NOMO-1 treated with DMSO at 0.1 percent for 48 hours (cell line): ENCODE results near the gene TOR4A.
A peak's percentile ranks its signal among the peaks of the same experiment; 100 is the strongest.

Experiments used
- DNase-seq: peaks from one replicate; lab custom pipeline; 2025; ENCODE audit not compliant: unreplicated experiment; lab: John Stamatoyannopoulos, UW

The TOR4A gene

DNA sequence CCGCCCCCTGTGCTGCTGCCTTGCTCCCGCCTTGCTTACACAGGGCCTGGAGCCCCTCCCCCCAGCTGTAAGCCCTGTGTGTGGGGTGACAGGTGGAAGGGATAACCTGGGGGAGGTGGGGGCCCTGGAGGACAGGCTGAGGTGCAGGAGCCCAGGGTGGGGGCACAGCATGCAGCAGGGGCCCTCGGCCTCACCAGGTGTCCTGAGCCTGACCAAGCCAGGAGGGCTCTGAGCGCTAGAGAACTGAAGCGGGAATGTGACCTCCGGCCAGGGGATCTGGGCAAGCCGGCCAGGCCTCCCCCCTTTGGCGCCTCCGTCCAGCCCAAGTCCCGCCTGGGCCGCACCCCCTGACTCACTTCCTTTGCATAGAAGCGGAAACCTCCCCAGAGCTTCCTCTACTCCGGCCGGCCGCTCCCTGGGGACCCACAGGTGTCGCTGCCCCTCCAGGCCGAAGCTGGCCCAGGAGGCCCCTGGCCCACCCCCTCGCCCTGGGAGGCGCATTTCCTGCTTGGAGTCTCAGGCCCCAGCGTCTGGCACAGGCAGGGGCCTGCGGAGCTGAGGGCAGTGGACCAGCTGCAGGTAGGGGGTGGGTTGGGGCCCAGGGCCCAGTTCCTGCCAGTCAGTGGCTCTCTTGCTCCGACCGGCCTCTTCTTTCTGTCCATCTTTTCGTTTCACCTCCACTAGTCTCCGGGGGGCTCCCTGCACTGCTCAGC lies at the start of gene TOR4A:
TOR4A (plus strand) TSS at position 398 of the 713 bp plus-strand sequence. CDS start 964 bp downstream, outside the sequence.
- DNase-seq: peak; percentile 96

DNA sequence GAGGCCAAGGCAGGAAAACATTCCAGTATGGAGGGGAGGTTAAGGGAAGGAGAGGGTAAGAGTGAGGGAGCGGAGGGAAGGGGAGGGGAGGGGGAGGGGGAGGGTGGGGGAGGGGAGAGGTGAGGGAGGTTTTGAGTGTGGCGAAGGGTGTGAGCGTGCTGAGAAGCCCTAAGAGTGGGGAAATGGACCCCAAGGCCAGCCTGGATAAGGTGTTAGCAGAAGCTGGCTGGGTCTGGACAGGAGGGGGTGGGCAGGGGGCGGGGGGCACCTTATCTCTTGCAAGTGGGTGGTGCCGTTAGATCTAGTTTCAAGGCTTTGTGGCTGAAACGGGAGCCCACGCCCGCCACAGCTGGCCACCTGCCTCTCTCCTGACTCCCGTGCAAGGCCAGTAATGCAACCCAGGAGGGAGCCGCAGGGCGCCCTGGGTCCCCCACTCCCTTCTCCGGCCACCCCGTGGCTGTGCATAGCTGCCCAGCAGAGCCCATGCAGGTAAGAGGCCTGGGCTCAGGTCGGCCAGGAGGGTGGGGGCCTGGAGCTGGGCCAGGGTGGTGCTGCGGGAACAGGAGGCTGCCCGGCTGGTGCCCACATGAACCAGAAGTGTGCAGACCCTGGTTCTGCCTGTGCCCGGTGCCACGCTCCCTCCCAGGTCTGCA lies 49.5 kb upstream of the TOR4A start:
- no peak for DNase-seq

GRCh38 chr9:137228506-137228967 lies 49.0 kb upstream of the TOR4A start:
- no peak for DNase-seq

DNA sequence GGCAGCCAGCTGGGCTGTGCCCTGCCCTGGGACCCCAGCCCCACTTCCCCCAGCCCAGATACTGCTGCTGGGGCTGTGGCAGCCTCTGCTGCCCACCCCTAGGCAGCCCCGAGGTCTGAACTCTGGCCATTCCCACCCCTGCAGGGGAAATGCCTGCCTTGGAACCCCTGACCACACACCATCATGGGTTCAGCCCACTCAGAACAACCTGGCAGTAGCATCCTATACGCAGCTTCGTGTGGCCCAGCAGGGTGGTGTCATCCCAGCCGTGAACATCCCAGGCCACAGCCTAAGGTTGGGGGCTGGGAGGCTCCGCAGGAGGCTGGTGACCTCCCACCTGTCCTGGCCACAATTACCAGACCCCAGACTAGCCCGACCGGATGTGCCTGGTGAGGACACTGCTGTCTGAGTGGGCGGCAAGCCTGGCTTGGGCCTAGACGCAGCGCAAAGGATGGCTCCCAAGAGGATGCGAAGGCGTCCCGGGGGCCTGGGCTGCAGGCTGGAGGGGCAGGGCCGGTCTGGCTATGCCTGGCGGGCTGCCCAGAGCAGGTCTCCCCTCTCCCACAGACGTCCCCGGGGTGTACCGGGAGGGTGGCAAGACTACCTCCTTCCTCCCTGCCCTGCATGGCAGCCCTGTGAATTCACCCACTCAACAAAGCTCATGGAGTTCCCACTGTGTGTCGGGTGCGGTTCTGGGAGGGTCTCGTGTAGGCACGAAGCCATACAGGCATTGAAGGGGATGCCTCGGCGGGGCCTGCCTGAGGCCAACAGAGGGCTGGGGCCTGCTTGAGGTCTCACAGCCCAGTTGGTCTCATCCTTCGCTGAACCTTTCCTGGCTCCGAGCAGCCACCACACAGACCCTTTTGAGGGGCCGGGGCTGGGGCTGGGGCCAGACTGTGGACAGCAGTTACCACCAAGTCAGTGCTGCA lies 48.3 kb upstream of the TOR4A start:
- no peak for DNase-seq

- no peak for DNase-seq
Observed at GRCh38 chr9:137229903-137230704, 47.4 kb upstream of the TOR4A start.

DNA sequence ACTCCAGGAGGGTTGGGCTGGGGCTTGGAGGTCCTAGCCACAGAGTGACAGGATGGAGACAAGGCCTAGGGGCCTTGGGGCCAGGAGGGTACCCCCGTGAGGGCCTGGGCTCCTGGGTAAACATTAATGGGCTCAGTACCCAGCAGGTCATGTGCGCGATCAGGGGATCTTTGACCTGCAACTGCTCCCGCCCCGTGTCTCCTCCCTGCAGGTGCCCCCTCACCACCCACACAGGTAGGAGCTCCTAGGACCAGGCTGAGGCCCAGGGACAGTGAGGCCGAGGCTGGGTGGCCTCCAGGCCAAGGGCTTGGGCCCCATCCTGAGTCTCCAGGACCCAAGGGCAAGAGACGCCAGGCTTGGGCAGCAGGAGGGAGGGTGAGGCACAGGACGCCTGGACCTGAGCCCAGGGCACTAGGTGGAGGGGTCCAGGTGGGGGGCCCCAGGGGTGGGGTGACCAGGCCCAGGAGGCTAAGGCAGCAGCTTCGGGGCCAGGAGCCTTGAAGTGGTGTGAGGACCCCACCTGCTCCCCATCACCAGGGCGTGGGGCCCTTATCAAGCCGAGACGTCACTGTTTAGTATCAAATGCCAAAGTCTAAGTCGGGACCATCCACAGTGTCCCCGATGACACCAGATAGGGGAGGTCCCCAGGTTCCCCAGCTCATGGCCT lies 46.7 kb upstream of the TOR4A start, which contains the start of gene SLC34A3:
SLC34A3 (plus strand) TSS at position 197 of the 667 bp plus-strand sequence. CDS start 802 bp downstream, outside the sequence.
- no peak for DNase-seq

GRCh38 chr9:137231372-137232039 lies 46.0 kb upstream of the TOR4A start:
- no peak for DNase-seq

DNA sequence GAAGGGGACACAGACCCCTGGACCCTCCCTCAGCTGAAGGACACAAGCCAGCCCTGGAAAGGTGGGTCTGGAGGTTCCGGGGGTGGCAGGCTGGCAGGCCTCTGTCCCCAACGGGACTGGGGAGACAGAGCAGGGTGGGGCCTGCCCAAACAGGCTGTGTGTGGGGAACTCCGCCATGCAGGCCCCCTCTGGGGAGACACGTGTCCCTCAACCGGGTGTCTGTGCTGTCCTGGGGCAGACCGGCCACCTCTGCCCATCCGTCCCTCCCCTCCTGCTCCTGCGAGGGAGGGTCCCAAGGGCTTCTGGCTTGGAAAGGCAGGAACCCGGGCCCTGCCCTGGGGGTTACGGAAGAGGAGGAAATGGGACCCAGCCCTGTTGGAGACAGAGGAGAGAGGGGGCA lies 45.4 kb upstream of the TOR4A start:
- no peak for DNase-seq

DNA sequence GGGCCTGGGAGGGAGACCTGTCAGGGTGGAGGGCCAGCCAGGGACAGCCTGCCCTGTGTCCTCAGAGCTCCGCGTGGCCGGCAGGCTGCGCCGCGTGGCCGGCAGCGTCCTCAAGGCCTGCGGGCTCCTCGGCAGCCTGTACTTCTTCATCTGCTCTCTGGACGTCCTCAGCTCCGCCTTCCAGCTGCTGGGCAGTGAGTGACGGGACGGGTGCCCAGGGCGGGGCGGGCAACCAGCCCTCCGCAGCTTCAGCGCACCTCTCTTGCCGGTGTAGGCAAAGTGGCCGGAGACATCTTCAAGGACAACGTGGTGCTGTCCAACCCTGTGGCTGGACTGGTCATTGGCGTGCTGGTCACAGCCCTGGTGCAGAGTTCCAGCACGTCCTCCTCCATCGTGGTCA lies 45.0 kb upstream of the TOR4A start:
- no peak for DNase-seq

GRCh38 chr9:137233143-137233980 lies 44.2 kb upstream of the TOR4A start:
- no peak for DNase-seq

GRCh38 chr9:137234055-137234697 lies 43.4 kb upstream of the TOR4A start:
- no peak for DNase-seq

DNA sequence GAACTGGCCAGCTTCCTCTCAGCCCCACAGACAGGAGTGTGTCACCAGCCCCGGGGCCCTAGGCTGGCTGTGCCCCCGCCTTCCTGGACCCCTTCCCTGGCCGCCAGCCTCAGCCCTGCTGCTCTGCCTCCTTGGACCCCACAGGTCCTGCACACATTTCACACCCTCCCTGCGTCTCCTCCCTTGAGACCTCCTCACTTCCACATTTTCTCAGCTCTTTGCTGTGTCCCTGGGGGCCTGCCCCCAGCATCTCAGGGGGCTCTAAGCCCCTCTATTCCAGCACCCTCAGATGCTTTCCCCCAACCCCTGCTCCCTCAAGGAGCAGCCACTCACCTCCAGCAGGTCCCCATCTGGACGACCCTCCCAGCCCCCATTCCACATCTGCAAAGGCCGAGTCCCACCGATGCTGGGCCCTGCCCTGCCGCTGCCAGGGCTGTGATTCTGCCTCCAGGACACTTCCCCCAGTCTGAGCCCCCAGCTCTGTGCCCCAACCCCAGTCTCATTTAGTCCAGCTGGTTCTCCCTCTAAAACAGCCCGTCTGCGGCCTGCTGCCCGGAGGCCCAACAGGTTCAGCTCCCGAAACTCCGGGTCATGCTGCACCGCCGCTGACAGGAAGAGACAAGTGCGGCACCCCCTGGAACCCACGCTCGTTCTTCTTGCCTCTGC lies 42.6 kb upstream of the TOR4A start:
- DNase-seq: no peak

DNA sequence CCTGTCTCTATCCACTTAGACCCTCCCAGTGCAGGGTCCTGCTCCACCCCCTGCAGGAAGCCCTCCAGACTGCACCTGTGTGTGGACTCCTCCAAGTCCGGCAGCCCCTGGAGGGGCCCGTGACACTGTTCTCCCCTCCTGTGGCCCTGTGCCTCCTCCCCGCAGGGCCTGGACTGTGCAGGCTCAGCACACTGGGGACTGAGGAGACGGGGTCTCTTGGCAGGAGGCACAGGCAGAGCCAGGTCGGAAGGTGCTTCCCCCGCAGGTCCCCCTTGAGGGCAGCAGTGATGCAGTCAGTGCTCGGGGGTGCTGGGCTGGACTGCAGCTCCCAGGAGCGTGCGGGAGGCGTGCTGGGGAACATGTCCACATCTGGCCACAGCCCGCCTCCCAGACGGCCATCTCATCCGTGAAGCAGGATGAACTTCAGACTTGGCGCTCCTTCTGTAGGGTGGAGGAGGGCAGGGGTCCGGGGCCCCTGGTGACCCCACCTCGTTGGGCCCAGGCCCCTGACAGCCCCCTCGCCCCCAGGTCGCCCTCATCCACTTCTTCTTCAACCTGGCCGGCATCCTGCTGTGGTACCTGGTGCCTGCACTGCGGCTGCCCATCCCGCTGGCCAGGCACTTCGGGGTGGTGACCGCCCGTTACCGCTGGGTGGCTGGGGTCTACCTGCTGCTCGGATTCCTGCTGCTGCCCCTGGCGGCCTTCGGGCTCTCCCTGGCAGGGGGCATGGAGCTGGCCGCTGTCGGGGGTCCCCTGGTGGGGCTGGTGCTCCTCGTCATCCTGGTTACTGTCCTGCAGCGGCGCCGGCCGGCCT lies 41.9 kb upstream of the TOR4A start:
- no peak for DNase-seq

- peak; percentile 91 for DNase-seq
Observed at GRCh38 chr9:137236238-137236935, 41.1 kb upstream of the TOR4A start.

- no peak for DNase-seq
Observed at GRCh38 chr9:137236936-137237421, 40.5 kb upstream of the TOR4A start.
